Hematopoietic multipotent progenitor cell (in vitro differentiated cells): ENCODE data around the gene LDLRAD4. TPM values are rescaled to one million over a fixed set of nuclear protein-coding genes. Genes with fewer than 3 reads are reported as not detected.

ENCODE experiments used
- DNase-seq, 3 donors: peaks; one replicate each; pipeline ENCODE4 v3.0.0-alpha.2; 2011 to 2015; ENCODE audit warnings: low read depth in 2 of 3, low spot score in 2 of 3
- total RNA-seq: library from RNA; depleted of rRNA; stranded (reverse); fragments of >200 nt; gene quantifications from one replicate; pipeline ENCODE4 v1.2.3, GENCODE V29; 2012

The LDLRAD4 gene
- total RNA-seq, 1 donor, result 63.3 TPM

- no peak for DNase-seq
These were observed 179.1 kb downstream of the LDLRAD4 start for GRCh38 chr18:13397504-13398163.

- no peak for DNase-seq
These were observed 180.1 kb downstream of the LDLRAD4 start for GRCh38 chr18:13398631-13399030.

- no peak for DNase-seq
These were observed 181.0 kb downstream of the LDLRAD4 start for GRCh38 chr18:13399511-13399910.

- DNase-seq, result no peak
These were observed 182.2 kb downstream of the LDLRAD4 start for GRCh38 chr18:13400636-13401315.

GRCh38 chr18:13401404-13401803 is 182.8 kb downstream of the LDLRAD4 start:
- no peak for DNase-seq

- no peak for DNase-seq
These were observed 183.3 kb downstream of the LDLRAD4 start for GRCh38 chr18:13401826-13402225.

- DNase-seq, result no peak
These were observed 185.4 kb downstream of the LDLRAD4 start for GRCh38 chr18:13403786-13404549.

- no peak for DNase-seq
These were observed 186.9 kb downstream of the LDLRAD4 start for GRCh38 chr18:13405305-13406038.

- no peak for DNase-seq
These were observed 187.6 kb downstream of the LDLRAD4 start for GRCh38 chr18:13406049-13406615.

GRCh38 chr18:13406736-13407135 is 188.2 kb downstream of the LDLRAD4 start:
- DNase-seq, result no peak

- DNase-seq, result no peak
These were observed 188.9 kb downstream of the LDLRAD4 start for GRCh38 chr18:13407484-13407883.

- DNase-seq, result no peak
These were observed 190.5 kb downstream of the LDLRAD4 start for GRCh38 chr18:13409026-13409425.

- DNase-seq, result no peak
These were observed 191.4 kb downstream of the LDLRAD4 start for GRCh38 chr18:13409997-13410396.

GRCh38 chr18:13410471-13410870 is 191.9 kb downstream of the LDLRAD4 start:
- no peak for DNase-seq

- DNase-seq, result no peak
These were observed 193.5 kb downstream of the LDLRAD4 start for GRCh38 chr18:13412017-13412416.

- DNase-seq, result no peak
These were observed 194.3 kb downstream of the LDLRAD4 start for GRCh38 chr18:13412901-13413300.

- DNase-seq, result no peak
These were observed 195.5 kb downstream of the LDLRAD4 start for GRCh38 chr18:13414102-13414501.

- DNase-seq, result no peak
These were observed 196.0 kb downstream of the LDLRAD4 start for GRCh38 chr18:13414521-13414920.

- no peak for DNase-seq
These were observed 197.2 kb downstream of the LDLRAD4 start for GRCh38 chr18:13415736-13416135.

- DNase-seq, result no peak
These were observed 197.6 kb downstream of the LDLRAD4 start for GRCh38 chr18:13416208-13416607.

GRCh38 chr18:13416848-13417247 is 198.3 kb downstream of the LDLRAD4 start:
- DNase-seq, result no peak
